PC-3 (cell line): ENCODE data around the gene MESP2.

ENCODE experiments used
- CTCF ChIP-seq: fragments of 300-600 bp; sonication (generic); conservative IDR thresholded peaks from 2 replicates; pipeline ENCODE4 v1.5.1; 2017; ENCODE audit warnings: antibody characterized with exemption, low read depth, mild to moderate bottlenecking, low read length
- EZH2 ChIP-seq: fragments of 300-600 bp; sonication (generic); IDR thresholded peaks from one replicate; pipeline ENCODE4 v1.6.1; 2017; ENCODE audit warnings: antibody characterized with exemption, mild to moderate bottlenecking, low read length; ENCODE audit not compliant: unreplicated experiment

GRCh38 chr15:89728254-89728653, 47.9 kb upstream of the MESP2 start:
- TF ChIP-seq EZH2 (no peak), CTCF (no peak)
